ENCODE results near the gene TPO.

The TPO gene

GRCh38 chr2:1518867-1519530, 105.7 kb downstream of the TPO start:
- no peak for DNase-seq (ENCODE audit: low read depth)
- no peak for TF ChIP-seq CTCF (IDR thresholded peaks at IDR 0.05; ENCODE audit: insufficient read depth, low read depth, low read length, missing control alignments)
- H3K4me3 ChIP-seq (ENCODE audit: low read depth, low read length): no peak overlapping the region

- no peak for TF ChIP-seq CTCF (IDR thresholded peaks at IDR 0.05; ENCODE audit: insufficient read depth, low read depth, low read length, missing control alignments)
- no peak for DNase-seq (ENCODE audit: low read depth)
- no peak overlapping the region for H3K4me3 ChIP-seq (ENCODE audit: low read depth, low read length)
Observed at GRCh38 chr2:1521191-1521877, 108.1 kb downstream of the TPO start.

GRCh38 chr2:1521878-1522830, 108.9 kb downstream of the TPO start:
- TF ChIP-seq CTCF (IDR thresholded peaks at IDR 0.05; ENCODE audit: insufficient read depth, low read depth, low read length, missing control alignments): no peak
- no peak overlapping the region for H3K4me3 ChIP-seq (ENCODE audit: low read depth, low read length)
- no peak for DNase-seq (ENCODE audit: low read depth)

GRCh38 chr2:1527153-1527992, 114.1 kb downstream of the TPO start:
- no peak for DNase-seq (ENCODE audit: low read depth)
- no peak for TF ChIP-seq CTCF (IDR thresholded peaks at IDR 0.05; ENCODE audit: insufficient read depth, low read depth, low read length, missing control alignments)

GRCh38 chr2:1528273-1529064, 115.2 kb downstream of the TPO start:
- DNase-seq (ENCODE audit: low read depth): peak; percentile 6
- H3K4me3 ChIP-seq (ENCODE audit: low read depth, low read length): no peak overlapping the region
- no peak for TF ChIP-seq CTCF (IDR thresholded peaks at IDR 0.05; ENCODE audit: insufficient read depth, low read depth, low read length, missing control alignments)

More at GRCh38 chr2:1527153-1527992, 114.1 kb downstream of the TPO start:
- H3K4me3 ChIP-seq (ENCODE audit: low read depth, low read length): no peak overlapping the region
